GM21528 (cell line): ENCODE measurements around the gene IL4R.
"Not testable (repeated sequence)": the region's sequence is repeated elsewhere in the genome, so short reads cannot be mapped to it uniquely, and the experiment has no call there.

Experiments used
- ATAC-seq: cut with Tn5 transposase; IDR thresholded peaks from one replicate; pipeline ENCODE4 v1.9.1; 2021; ENCODE audit warnings: mild to moderate bottlenecking, moderate library complexity; ENCODE audit not compliant: unreplicated experiment, low FRiP score

The IL4R gene

GRCh38 chr16:27400751-27401620 is 87.2 kb downstream of the IL4R start:
- no peak for ATAC-seq

- ATAC-seq: peak; percentile 55
These were observed 88.2 kb downstream of the IL4R start, which contains the start of gene IL21R for GRCh38 chr16:27401768-27402568. Gene IL21R, plus strand, starts transcription at chr16:27402174. Its CDS starts 27,898 bp downstream, at chr16:27430072.

- no peak for ATAC-seq
These were observed 88.8 kb downstream of the IL4R start for GRCh38 chr16:27402569-27402963.

GRCh38 chr16:27402964-27403600 is 89.3 kb downstream of the IL4R start:
- no peak for ATAC-seq

- ATAC-seq: no peak
These were observed 89.8 kb downstream of the IL4R start for GRCh38 chr16:27403601-27403992.

DNA sequence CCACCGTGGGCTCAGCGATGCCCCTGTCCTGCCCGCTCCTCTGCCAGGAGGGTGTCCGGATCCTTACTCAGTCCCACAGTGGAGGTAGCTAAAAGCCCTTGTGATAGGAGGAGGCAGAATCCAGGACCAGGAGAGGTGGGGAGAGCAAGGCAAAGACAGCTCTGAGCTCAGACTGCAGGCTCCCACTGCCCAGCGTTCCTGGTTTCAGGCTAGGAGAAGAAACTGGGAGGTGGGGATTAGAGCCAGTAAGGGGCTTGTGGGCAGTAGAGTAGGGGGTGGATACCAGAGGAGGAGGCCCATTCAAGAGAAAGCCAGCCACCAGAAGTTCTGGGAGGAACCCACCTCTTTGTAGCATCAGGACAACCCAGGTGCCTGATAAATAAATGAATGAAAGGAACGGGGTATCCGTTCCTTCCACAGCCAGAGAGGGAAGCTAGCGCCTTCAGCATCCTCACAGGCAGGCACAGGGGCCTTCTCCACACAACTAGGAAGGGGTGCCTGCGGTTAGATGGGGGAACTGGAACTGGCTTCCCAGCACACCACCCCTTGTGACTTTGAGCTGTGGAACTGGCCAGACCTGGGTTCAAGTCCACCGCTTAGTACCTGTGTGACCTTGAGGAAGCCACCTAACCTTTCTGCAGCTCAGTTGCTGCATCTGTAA is 90.5 kb downstream of the IL4R start:
- no peak for ATAC-seq

DNA sequence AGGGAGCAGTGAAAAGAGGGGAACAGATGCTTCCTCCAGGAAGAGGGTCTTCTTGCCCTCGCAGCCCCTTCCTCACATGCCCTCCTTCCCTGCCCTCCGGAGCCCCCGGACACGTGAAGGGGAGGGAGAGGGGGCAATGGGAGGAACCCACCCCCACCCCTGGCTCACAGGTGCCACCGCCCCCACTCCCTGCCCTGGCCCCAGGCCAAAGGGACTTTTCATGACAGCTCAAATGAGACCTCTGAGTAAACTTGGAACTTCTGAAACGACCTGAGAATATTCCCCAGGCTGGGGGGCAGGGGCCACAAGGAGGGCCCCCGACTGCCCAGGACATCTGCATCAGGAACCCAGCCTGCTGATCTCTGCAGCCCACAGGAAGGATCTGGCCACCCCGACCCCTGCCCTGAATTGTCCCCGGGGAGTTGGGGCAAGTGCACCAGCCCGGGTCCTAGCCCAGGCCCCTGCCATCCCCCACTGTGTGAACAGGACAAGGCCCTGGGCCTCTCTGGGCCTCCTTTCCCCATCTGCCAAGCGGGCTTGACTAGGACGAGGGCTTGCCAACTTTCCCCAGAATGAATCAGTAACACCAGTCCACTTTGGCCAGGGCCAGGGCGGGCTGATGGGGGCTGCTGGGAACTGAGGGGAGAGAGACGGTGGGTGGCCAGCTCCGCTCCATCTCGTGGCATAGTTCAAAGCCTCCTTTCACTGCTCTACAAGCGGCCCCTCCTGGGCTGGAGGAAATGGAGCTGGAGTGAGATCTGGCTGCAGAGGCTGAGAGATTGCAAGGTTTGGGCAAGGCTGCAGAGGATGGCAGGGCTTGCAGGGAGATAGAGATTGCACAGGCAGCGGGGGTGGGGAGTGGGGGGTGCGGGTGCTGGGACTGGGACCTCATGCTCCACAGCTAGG is 92.0 kb downstream of the IL4R start:
- no peak for ATAC-seq

- no peak for ATAC-seq
These were observed 92.8 kb downstream of the IL4R start for GRCh38 chr16:27406511-27407128.

- ATAC-seq: no peak
These were observed 93.4 kb downstream of the IL4R start for GRCh38 chr16:27407133-27407532.

DNA sequence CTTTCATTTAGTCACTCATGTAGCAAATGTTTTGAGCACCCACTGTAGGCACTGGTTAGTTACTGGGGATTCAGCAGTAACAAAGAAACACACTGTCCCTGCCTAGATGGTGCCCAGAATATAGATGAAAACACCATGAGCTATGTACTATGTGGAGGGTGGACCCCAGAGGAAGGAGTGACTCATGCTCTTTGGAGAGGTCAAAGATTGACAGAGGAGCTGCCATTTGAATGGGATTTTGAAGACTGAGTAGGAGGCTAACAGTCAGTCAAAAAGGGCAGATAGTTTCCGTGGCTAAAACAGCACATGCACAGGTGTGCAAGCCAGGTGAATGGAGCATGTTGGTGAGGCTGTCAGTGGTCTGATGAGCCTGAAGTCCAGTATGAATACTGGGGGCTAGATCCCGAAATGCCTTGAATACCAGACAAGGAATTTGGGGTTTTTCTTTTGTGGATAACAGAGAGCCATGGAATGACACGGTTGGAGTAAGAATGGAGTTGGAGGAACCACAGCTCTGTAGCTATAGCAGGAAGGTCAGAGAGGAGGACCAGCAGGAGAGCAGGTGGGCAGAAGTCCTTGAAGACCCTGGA is 94.3 kb downstream of the IL4R start:
- peak; percentile 34 for ATAC-seq

DNA sequence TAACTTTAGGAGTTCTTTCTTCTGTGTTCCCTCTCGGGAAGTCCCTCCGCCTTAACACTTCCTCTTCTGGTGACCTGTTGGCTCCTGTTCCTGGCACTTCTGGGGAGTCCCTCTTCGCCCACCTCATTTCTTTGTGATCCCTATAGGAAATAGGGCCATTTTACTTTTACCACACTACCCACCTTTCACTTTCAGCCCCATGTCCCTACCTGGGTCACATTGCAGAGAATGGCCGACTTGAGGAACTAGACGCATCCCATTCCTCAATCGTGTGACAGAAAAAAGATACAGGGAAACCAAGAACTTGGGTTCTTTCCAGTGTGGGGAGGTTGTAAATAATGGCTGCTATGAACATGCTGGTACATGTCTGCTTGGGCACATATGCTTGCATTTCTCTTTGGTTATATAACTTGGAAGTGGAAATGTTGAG is 94.8 kb downstream of the IL4R start:
- no peak for ATAC-seq

- not testable (repeated sequence) for ATAC-seq
These were observed 96.2 kb downstream of the IL4R start for GRCh38 chr16:27409958-27410357.

DNA sequence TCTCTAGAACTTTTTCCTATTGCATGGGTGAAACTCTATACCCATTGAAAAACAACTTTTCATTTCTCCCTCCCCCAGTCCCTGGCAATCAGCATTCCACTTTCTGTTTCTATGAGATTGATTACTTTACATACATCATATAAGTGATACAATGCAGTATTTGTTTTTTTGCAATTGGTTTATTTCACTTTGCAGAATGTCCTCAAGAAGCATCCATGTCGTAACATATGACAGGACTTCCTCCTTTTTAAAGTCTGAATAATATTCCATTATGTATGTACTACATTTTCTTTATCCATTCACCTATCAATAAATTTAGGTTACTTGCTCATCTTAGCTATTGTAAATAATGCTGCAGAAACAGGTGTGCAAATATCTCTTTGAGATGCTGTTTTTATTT is 97.0 kb downstream of the IL4R start:
- no peak for ATAC-seq

DNA sequence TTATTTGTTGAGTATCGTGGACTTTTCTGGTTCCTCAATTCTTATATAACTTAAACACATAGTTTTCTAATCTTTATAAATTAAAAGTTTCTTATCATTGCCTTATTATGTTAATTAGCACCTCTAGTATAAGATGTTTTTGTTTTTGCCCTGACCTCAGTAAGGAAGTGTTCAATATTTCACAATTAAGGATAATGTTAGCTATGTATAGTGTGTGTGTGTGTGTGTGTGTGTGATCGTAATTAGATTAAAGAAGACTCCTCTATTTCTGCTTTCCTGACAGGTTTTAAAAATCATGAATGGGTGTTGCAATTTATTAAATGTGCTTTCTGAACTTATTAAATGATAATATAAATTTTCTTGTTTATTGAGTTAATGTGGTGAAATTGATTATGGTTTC is 100.2 kb downstream of the IL4R start:
- ATAC-seq: no peak
